AG04449 (cell line): ENCODE results near the gene LRRC4B.

Source experiments
- CTCF ChIA-PET: fragments of 350-600 bp; formaldehyde crosslinking; extraction: SDS; loops from one replicate; lab custom pipeline; 2021; ENCODE audit warnings: antibody characterized with exemption; lab: Yijun Ruan, JAX
- POLR2A ChIA-PET: fragments of 400-600, 350-600 bp; formaldehyde crosslinking; extraction: SDS; loops from one replicate; lab custom pipeline; 2020; ENCODE audit warnings: antibody characterized with exemption, inconsistent platforms; lab: Yijun Ruan, JAX
- DNase-seq: peaks from one replicate; pipeline ENCODE4 v3.0.0-alpha.2; 2010; ENCODE audit warnings: low read depth, low spot score
- H3K4me3 ChIP-seq: 2 replicates; pipeline ENCODE4 v1.5.1; 2011; ENCODE audit warnings: low read depth, mild to moderate bottlenecking, control low read depth, low read length
- CTCF ChIP-seq: IDR thresholded peaks from one replicate; pipeline ENCODE4 v1.5.1; 2011; ENCODE audit warnings: mild to moderate bottlenecking, moderate library complexity, low read length, control low read depth, inconsistent platforms; ENCODE audit not compliant: insufficient read depth; ENCODE audit errors: missing control alignments

Gene LRRC4B

GRCh38 chr19:50492303-50493052 lies 75.8 kb downstream of the LRRC4B start:
- POLR2A ChIA-PET, result no interaction called here
- H3K4me3 ChIP-seq, result no peak overlapping the region
- TF ChIP-seq CTCF, result no peak
- CTCF ChIA-PET, result no interaction called here
- DNase-seq, result no peak

- DNase-seq, result no peak
- no peak for TF ChIP-seq CTCF
- ChIA-PET POLR2A (no interaction called here), CTCF (interaction anchor here (1.2 kb wide), 1 partner anchor 134 kb away, joined by 3 read pairs; no protein-coding TSS in a partner anchor)
- H3K4me3 ChIP-seq, result no peak overlapping the region
These were observed 77.2 kb downstream of the LRRC4B start for GRCh38 chr19:50490991-50491472.

- CTCF ChIA-PET, result interaction anchor here (1.2 kb wide), 1 partner anchor 133 kb away, joined by 3 read pairs; no protein-coding TSS in a partner anchor
These were observed 77.8 kb downstream of the LRRC4B start for GRCh38 chr19:50490411-50490811.

GRCh38 chr19:50489461-50490011 lies 78.7 kb downstream of the LRRC4B start:
- ChIA-PET CTCF (no interaction called here), POLR2A (no interaction called here)
- TF ChIP-seq CTCF, result no peak
- H3K4me3 ChIP-seq, result no peak overlapping the region
- no peak for DNase-seq

More at GRCh38 chr19:50490411-50490811, 77.8 kb downstream of the LRRC4B start:
- H3K4me3 ChIP-seq, result no peak overlapping the region
- POLR2A ChIA-PET, result no interaction called here
- no peak for DNase-seq
- TF ChIP-seq CTCF, result no peak

- no peak for DNase-seq
- H3K4me3 ChIP-seq, result no peak overlapping the region
- ChIA-PET POLR2A (no interaction called here), CTCF (no interaction called here)
- no peak for TF ChIP-seq CTCF
These were observed 79.6 kb downstream of the LRRC4B start for GRCh38 chr19:50488389-50489194.
